Sigmoid colon (tissue), 7 donors: Measurements from ENCODE around the gene GALNT17. TPM values are rescaled to one million over a fixed set of nuclear protein-coding genes. Genes with fewer than 3 reads are reported as not detected.

ENCODE experiments used
- DNase-seq: peaks from one replicate; pipeline ENCODE4 v3.0.0-alpha.2; 2019
- H3K27ac ChIP-seq, 4 donors: fragments of 200-600 bp; sonication (generic); one replicate each; pipeline ENCODE4 v1.5.1; 2016 to 2019; ENCODE audit warnings: mild to moderate bottlenecking in 1 of 4
- H3K27me3 ChIP-seq, 3 donors: fragments of 200-600 bp; sonication (generic); one replicate each; pipeline ENCODE4 v1.5.1; 2019; ENCODE audit warnings: mild to moderate bottlenecking in 1 of 3
- H3K36me3 ChIP-seq, 4 donors: fragments of 200-600 bp; sonication (generic); one replicate each; pipeline ENCODE4 v1.5.1; 2016 to 2019
- H3K4me1 ChIP-seq, 4 donors: fragments of 200-600 bp; sonication (generic); one replicate each; pipeline ENCODE4 v1.5.1; 2017 to 2019
- H3K4me3 ChIP-seq, 4 donors: fragments of 200-600 bp; sonication (generic); one replicate each; pipeline ENCODE4 v1.5.1; 2017 to 2019; ENCODE audit warnings: mild to moderate bottlenecking in 2 of 4, moderate library complexity in 1 of 4
- H3K9me3 ChIP-seq, 4 donors: fragments of 200-600 bp in 3 of 4; sonication (generic) in 3 of 4; one replicate each; pipeline versions ENCODE4 v1.5.1 to v1.6.1; 2013 to 2019
- CTCF ChIP-seq, 4 experiments: fragments of 450-650 bp in 3 of 4; fragments of 200-600 bp in 1 of 4; IDR thresholded peaks; one replicate each; pipeline ENCODE4 v1.5.1; 2016 to 2019; ENCODE audit warnings: antibody characterized with exemption in 4 of 4, mild to moderate bottlenecking in 3 of 4, moderate library complexity in 2 of 4
- EP300 ChIP-seq, 4 donors: sonication (generic); formaldehyde crosslinking; IDR thresholded peaks; one replicate each; pipeline ENCODE4 v1.6.1; 2017; ENCODE audit warnings: antibody characterized with exemption in 4 of 4
- POLR2A ChIP-seq, 2 donors: fragments of 450-650 bp; IDR thresholded peaks; one replicate each; pipeline ENCODE4 v1.6.1; 2016; ENCODE audit warnings: antibody characterized with exemption in 2 of 2, mild to moderate bottlenecking in 2 of 2, moderate library complexity in 2 of 2
- POLR2AphosphoS5 ChIP-seq, 4 donors: sonication (generic); formaldehyde crosslinking; IDR thresholded peaks; one replicate each; pipeline ENCODE4 v1.6.1; 2017; ENCODE audit warnings: antibody characterized with exemption in 4 of 4
- WGBS, 2 donors: extraction: QIAGEN DNeasy Blood & Tissue Kit; methylation state at CpG; one replicate each; pipeline ENCODE4 v1.1.7; 2013; 5-methylcytosine and 5-hydroxymethylcytosine counted together
- intact Hi-C: fragments of 100-400 bp; cut with DNase I; formaldehyde crosslinking; loops from one replicate; pipeline ENCODE4 v1.15.1; 2023
- polyA plus RNA-seq, 3 donors: library from polyadenylated mRNA; stranded (reverse); fragments of 200-250 nt; gene quantifications; one replicate each; pipeline ENCODE4 v1.2.3, GENCODE V29; 2013
- total RNA-seq, 4 donors: library from RNA; depleted of rRNA; stranded (reverse); fragments of >200 nt; gene quantifications; one replicate each; pipeline ENCODE4 v1.1.0, GENCODE V29; 2016
- donor health status: healthy with polysubstance abuse.
- donor health status: Bipolar disorder and iron deficiency.
- donor health status: healthy.

Gene GALNT17
- total and polyA plus RNA-seq, 7 donors = 1.8 to 45.4 (median 15.1) TPM; not detected in 1

GRCh38 chr7:71541707-71542353 is 409.9 kb downstream of the GALNT17 start:
- intact Hi-C loops = no loop called here
- Histone ChIP-seq H3K9me3 (no peaks in the 10 kb centered on the region), H3K36me3 (no peaks in the 10 kb centered on the region), H3K4me1 (peaks cover 0 to 6% (median 0%) of the 10 kb centered on the region in 4 donors), H3K27ac (no peak overlapping the region), H3K4me3 (no peak overlapping the region), H3K27me3 (no peaks in the 10 kb centered on the region)
- 83 to 86% methylated on average over 11 of the region's 11 CpGs for WGBS, 2 donors
- no peak for TF ChIP-seq POLR2AphosphoS5 (IDR thresholded peaks at IDR 0.05)
- DNase-seq = no peak

GRCh38 chr7:71543396-71543795 is 411.5 kb downstream of the GALNT17 start:
- H3K4me3 ChIP-seq = no peak overlapping the region
- no peak for DNase-seq
- no peak overlapping the region for H3K27ac ChIP-seq
- intact Hi-C loops = no loop called here
- TF ChIP-seq POLR2A (IDR thresholded peaks at IDR 0.05) = no peak
- TF ChIP-seq CTCF (IDR thresholded peaks at IDR 0.05) = no peak
- no peak for TF ChIP-seq POLR2AphosphoS5 (IDR thresholded peaks at IDR 0.05)
- TF ChIP-seq EP300 (IDR thresholded peaks at IDR 0.05) = no peak
- peaks cover 0 to 2% (median 0%) of the 10 kb centered on the region in 4 donors for H3K9me3 ChIP-seq
- 48 to 51% methylated on average over 5 of the region's 5 CpGs for WGBS, 2 donors
- H3K4me1 ChIP-seq = peaks cover 0 to 6% (median 0%) of the 10 kb centered on the region in 4 donors
- no peaks in the 10 kb centered on the region for H3K27me3 ChIP-seq
- H3K36me3 ChIP-seq = no peaks in the 10 kb centered on the region

GRCh38 chr7:71544816-71545215 is 412.9 kb downstream of the GALNT17 start:
- intact Hi-C loops = no loop called here
- H3K9me3 ChIP-seq = peaks cover 0 to 2% (median 0%) of the 10 kb centered on the region in 4 donors
- peaks cover 0 to 6% (median 0%) of the 10 kb centered on the region in 4 donors for H3K4me1 ChIP-seq
- TF ChIP-seq CTCF (IDR thresholded peaks at IDR 0.05) (no peak), POLR2AphosphoS5 (IDR thresholded peaks at IDR 0.05) (no peak), EP300 (IDR thresholded peaks at IDR 0.05) (no peak), POLR2A (IDR thresholded peaks at IDR 0.05) (no peak)
- no peak overlapping the region for H3K4me3 ChIP-seq
- 70 to 75% methylated on average over 5 of the region's 5 CpGs for WGBS, 2 donors
- no peak for DNase-seq
- H3K27me3 ChIP-seq = no peaks in the 10 kb centered on the region
- H3K27ac ChIP-seq = no peak overlapping the region
- no peaks in the 10 kb centered on the region for H3K36me3 ChIP-seq

GRCh38 chr7:71547426-71547825 is 415.5 kb downstream of the GALNT17 start:
- WGBS, 2 donors = 86 to 92% methylated on average over 6 of the region's 6 CpGs
- DNase-seq = no peak
- Histone ChIP-seq H3K4me1 (no peaks in the 10 kb centered on the region), H3K4me3 (no peak overlapping the region), H3K36me3 (no peaks in the 10 kb centered on the region), H3K27me3 (no peaks in the 10 kb centered on the region), H3K9me3 (peaks cover 0 to 2% (median 0%) of the 10 kb centered on the region in 4 donors), H3K27ac (no peak overlapping the region)
- intact Hi-C loops = no loop called here
- TF ChIP-seq POLR2A (IDR thresholded peaks at IDR 0.05) (no peak), CTCF (IDR thresholded peaks at IDR 0.05) (no peak), POLR2AphosphoS5 (IDR thresholded peaks at IDR 0.05) (no peak), EP300 (IDR thresholded peaks at IDR 0.05) (no peak)

- no peaks in the 10 kb centered on the region for H3K27me3 ChIP-seq
- H3K36me3 ChIP-seq = no peaks in the 10 kb centered on the region
- no peaks in the 10 kb centered on the region for H3K4me1 ChIP-seq
- H3K27ac ChIP-seq = no peak overlapping the region
- peaks cover 0 to 2% (median 0%) of the 10 kb centered on the region in 4 donors for H3K9me3 ChIP-seq
- TF ChIP-seq CTCF (IDR thresholded peaks at IDR 0.05) = no peak
- no peak for TF ChIP-seq EP300 (IDR thresholded peaks at IDR 0.05)
- no peak for TF ChIP-seq POLR2AphosphoS5 (IDR thresholded peaks at IDR 0.05)
- no peak for TF ChIP-seq POLR2A (IDR thresholded peaks at IDR 0.05)
- 78 to 83% methylated on average over 3 of the region's 3 CpGs for WGBS, 2 donors
- no peak overlapping the region for H3K4me3 ChIP-seq
- DNase-seq = no peak
- intact Hi-C loops = no loop called here
Observed at GRCh38 chr7:71548746-71549145, 416.8 kb downstream of the GALNT17 start.
